GM21515 (cell line): Measurements from ENCODE around the gene TBC1D3E.
"Not testable (repeated sequence)": the region's sequence is repeated elsewhere in the genome, so short reads cannot be mapped to it uniquely, and the experiment has no call there.

Experiments
- ATAC-seq: cut with Tn5 transposase; IDR thresholded peaks from one replicate; pipeline ENCODE4 v1.9.1; 2021; ENCODE audit not compliant: unreplicated experiment

TBC1D3E gene

GRCh38 chr17:38127651-38128050 lies at the start of gene TBC1D3E:
Gene TBC1D3E, plus strand, starts transcription at chr17:38127951. Its CDS starts 1,545 bp downstream, at chr17:38129496.
- not testable (repeated sequence) for ATAC-seq

GRCh38 chr17:38087344-38087743 lies 40.4 kb upstream of the TBC1D3E start:
- not testable (repeated sequence) for ATAC-seq

- not testable (repeated sequence) for ATAC-seq
Measured at GRCh38 chr17:38088120-38088519, 39.6 kb upstream of the TBC1D3E start.

GRCh38 chr17:38094059-38094694 lies 33.6 kb upstream of the TBC1D3E start:
- not testable (repeated sequence) for ATAC-seq

- ATAC-seq = not testable (repeated sequence)
Measured at GRCh38 chr17:38099262-38099661, 28.5 kb upstream of the TBC1D3E start.

- not testable (repeated sequence) for ATAC-seq
Measured at GRCh38 chr17:38119829-38120228, 7.9 kb upstream of the TBC1D3E start.

GRCh38 chr17:38134860-38135259 lies 7.1 kb downstream of the TBC1D3E start:
- not testable (repeated sequence) for ATAC-seq
